Sigmoid colon (tissue), 7 donors: ENCODE results near the gene BTK. TPM values are rescaled to one million over a fixed set of nuclear protein-coding genes. Genes with fewer than 3 reads are reported as not detected.

Experiments used
- DNase-seq: peaks from one replicate; pipeline ENCODE4 v3.0.0-alpha.2; 2019
- H3K27ac ChIP-seq, 4 donors: fragments of 200-600 bp; sonication (generic); one replicate each; pipeline ENCODE4 v1.5.1; 2016 to 2019; ENCODE audit warnings: mild to moderate bottlenecking in 1 of 4
- H3K27me3 ChIP-seq, 3 donors: fragments of 200-600 bp; sonication (generic); one replicate each; pipeline ENCODE4 v1.5.1; 2019; ENCODE audit warnings: mild to moderate bottlenecking in 1 of 3
- H3K36me3 ChIP-seq, 4 donors: fragments of 200-600 bp; sonication (generic); one replicate each; pipeline ENCODE4 v1.5.1; 2016 to 2019
- H3K4me1 ChIP-seq, 4 donors: fragments of 200-600 bp; sonication (generic); one replicate each; pipeline ENCODE4 v1.5.1; 2017 to 2019
- H3K4me3 ChIP-seq, 4 donors: fragments of 200-600 bp; sonication (generic); one replicate each; pipeline ENCODE4 v1.5.1; 2017 to 2019; ENCODE audit warnings: mild to moderate bottlenecking in 2 of 4, moderate library complexity in 1 of 4
- H3K9me3 ChIP-seq, 4 donors: fragments of 200-600 bp in 3 of 4; sonication (generic) in 3 of 4; one replicate each; pipeline versions ENCODE4 v1.5.1 to v1.6.1; 2013 to 2019
- EP300 ChIP-seq, 4 donors: sonication (generic); formaldehyde crosslinking; IDR thresholded peaks; one replicate each; pipeline ENCODE4 v1.6.1; 2017; ENCODE audit warnings: antibody characterized with exemption in 4 of 4
- POLR2A ChIP-seq, 2 donors: fragments of 450-650 bp; IDR thresholded peaks; one replicate each; pipeline ENCODE4 v1.6.1; 2016; ENCODE audit warnings: antibody characterized with exemption in 2 of 2, mild to moderate bottlenecking in 2 of 2, moderate library complexity in 2 of 2
- POLR2AphosphoS5 ChIP-seq, 4 donors: sonication (generic); formaldehyde crosslinking; IDR thresholded peaks; one replicate each; pipeline ENCODE4 v1.6.1; 2017; ENCODE audit warnings: antibody characterized with exemption in 4 of 4
- WGBS, 2 donors: extraction: QIAGEN DNeasy Blood & Tissue Kit; methylation state at CpG; one replicate each; pipeline ENCODE4 v1.1.7; 2013; 5-methylcytosine and 5-hydroxymethylcytosine counted together
- intact Hi-C: fragments of 100-400 bp; cut with DNase I; formaldehyde crosslinking; loops from one replicate; pipeline ENCODE4 v1.15.1; 2023
- polyA plus RNA-seq, 3 donors: library from polyadenylated mRNA; stranded (reverse); fragments of 200-250 nt; gene quantifications; one replicate each; pipeline ENCODE4 v1.2.3, GENCODE V29; 2013
- total RNA-seq, 4 donors: library from RNA; depleted of rRNA; stranded (reverse); fragments of >200 nt; gene quantifications; one replicate each; pipeline ENCODE4 v1.1.0, GENCODE V29; 2016
- TF ChIP-seq, protein P1 (sequence below), 4 experiments: fragments of 450-650 bp in 3 of 4; fragments of 200-600 bp in 1 of 4; IDR thresholded peaks; one replicate each; pipeline ENCODE4 v1.5.1; 2016 to 2019; ENCODE audit warnings: antibody characterized with exemption in 4 of 4, mild to moderate bottlenecking in 3 of 4, moderate library complexity in 2 of 4
- donor health status: healthy with polysubstance abuse.
- donor health status: Bipolar disorder and iron deficiency.
- donor health status: healthy.

The BTK gene
- total and polyA plus RNA-seq, 7 donors: 4.2 to 23.2 (median 5.8) TPM

DNA sequence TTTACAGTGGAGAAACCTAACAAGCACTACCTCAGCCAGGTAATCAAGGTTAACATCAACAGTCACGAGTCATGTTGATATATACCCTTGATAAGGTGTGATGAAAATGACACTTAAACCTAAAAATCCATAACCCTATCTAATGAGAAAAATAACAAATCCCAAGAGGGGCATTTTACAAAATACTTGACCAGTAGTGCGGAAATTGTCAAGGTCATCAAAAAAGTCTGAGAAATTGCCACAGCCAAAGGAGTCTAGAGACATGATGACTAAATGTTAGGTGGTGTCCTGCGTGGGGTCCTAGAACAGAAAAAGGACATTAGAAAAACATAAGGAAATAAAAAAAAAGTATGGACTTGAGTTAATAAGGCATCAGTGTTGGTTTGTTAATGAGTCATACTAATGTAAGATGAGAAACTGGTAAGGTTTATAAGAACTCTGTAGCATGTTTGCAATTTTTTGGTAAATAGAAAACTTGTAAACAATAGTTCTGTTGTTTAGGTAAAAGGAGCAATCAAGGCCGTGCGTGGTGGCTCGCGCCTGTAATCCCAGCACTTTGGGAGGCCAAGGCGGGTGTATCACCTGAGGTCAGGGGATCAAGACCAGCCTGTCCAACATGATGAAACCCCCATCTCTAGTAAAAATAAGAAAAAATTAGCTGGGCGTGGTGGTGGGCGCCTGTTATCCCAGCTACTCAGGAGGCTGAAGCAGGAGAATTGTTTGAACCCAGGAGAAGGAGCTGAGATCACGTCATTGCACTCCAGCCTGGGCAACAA, 7.7 kb upstream of the BTK start:
- H3K36me3 ChIP-seq: peaks cover 0 to 11% (median 2%) of the 10 kb centered on the region in 4 donors
- H3K9me3 ChIP-seq: no peaks in the 10 kb centered on the region
- no peak for TF ChIP-seq EP300 (IDR thresholded peaks at IDR 0.05)
- no peak for TF ChIP-seq POLR2A (IDR thresholded peaks at IDR 0.05)
- TF ChIP-seq POLR2AphosphoS5 (IDR thresholded peaks at IDR 0.05): no peak
- TF ChIP-seq, protein P1, sequence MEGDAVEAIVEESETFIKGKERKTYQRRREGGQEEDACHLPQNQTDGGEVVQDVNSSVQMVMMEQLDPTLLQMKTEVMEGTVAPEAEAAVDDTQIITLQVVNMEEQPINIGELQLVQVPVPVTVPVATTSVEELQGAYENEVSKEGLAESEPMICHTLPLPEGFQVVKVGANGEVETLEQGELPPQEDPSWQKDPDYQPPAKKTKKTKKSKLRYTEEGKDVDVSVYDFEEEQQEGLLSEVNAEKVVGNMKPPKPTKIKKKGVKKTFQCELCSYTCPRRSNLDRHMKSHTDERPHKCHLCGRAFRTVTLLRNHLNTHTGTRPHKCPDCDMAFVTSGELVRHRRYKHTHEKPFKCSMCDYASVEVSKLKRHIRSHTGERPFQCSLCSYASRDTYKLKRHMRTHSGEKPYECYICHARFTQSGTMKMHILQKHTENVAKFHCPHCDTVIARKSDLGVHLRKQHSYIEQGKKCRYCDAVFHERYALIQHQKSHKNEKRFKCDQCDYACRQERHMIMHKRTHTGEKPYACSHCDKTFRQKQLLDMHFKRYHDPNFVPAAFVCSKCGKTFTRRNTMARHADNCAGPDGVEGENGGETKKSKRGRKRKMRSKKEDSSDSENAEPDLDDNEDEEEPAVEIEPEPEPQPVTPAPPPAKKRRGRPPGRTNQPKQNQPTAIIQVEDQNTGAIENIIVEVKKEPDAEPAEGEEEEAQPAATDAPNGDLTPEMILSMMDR (IDR thresholded peaks at IDR 0.05): no peak
- no peak overlapping the region for H3K4me3 ChIP-seq
- H3K27me3 ChIP-seq: no peaks in the 10 kb centered on the region
- DNase-seq: no peak
- 57 to 82% methylated on average over 11 of the region's 11 CpGs for WGBS, 2 donors
- peaks cover 0 to 8% (median 0%) of the 10 kb centered on the region in 4 donors for H3K4me1 ChIP-seq
- intact Hi-C loops: loop anchor here (5.0 kb wide), 1 partner anchor 46 kb away; the partner anchor contains the start of gene TIMM8A
- H3K27ac ChIP-seq: no peak overlapping the region

DNA sequence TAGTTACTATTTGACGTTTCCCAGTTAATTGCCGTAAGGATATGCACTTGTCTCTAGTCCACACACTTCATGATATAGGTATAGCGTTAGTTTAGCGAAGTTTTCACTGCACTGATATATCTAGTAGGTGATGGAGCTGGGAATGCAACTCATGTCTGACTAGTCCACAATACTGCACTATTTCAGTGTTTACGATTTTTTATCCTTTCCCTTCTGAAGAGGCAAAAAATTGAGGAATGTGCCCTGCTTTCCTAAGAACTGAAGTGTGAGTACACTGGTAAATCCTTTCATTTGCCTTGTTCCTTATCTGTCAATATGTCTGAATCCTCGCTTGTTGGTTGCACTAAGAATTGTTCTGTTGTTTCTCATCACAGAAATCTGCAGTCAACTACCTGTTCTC, 5.8 kb upstream of the BTK start:
- H3K27me3 ChIP-seq: no peaks in the 10 kb centered on the region
- peaks cover 0 to 8% (median 0%) of the 10 kb centered on the region in 4 donors for H3K4me1 ChIP-seq
- no peak for DNase-seq
- no peaks in the 10 kb centered on the region for H3K9me3 ChIP-seq
- intact Hi-C loops: loop anchor here (2.0 to 5.0 kb wide), 2 partner anchors 15 to 45 kb away; partner anchors contain the start of genes GLA and TIMM8A
- H3K27ac ChIP-seq: peak overlapping the region; percentile 71 to 85 (median 76)
- 12 to 36% methylated on average over 6 of the region's 6 CpGs for WGBS, 2 donors
- H3K36me3 ChIP-seq: peaks cover 0 to 11% (median 2%) of the 10 kb centered on the region in 4 donors
- H3K4me3 ChIP-seq: peak overlapping the region in 2 of 4 donors; percentile 46 to 53
- TF ChIP-seq EP300 (IDR thresholded peaks at IDR 0.05): no peak
- no peak for TF ChIP-seq POLR2AphosphoS5 (IDR thresholded peaks at IDR 0.05)
- no peak for TF ChIP-seq POLR2A (IDR thresholded peaks at IDR 0.05)
- TF ChIP-seq, protein P1 (IDR thresholded peaks at IDR 0.05): no peak

DNA sequence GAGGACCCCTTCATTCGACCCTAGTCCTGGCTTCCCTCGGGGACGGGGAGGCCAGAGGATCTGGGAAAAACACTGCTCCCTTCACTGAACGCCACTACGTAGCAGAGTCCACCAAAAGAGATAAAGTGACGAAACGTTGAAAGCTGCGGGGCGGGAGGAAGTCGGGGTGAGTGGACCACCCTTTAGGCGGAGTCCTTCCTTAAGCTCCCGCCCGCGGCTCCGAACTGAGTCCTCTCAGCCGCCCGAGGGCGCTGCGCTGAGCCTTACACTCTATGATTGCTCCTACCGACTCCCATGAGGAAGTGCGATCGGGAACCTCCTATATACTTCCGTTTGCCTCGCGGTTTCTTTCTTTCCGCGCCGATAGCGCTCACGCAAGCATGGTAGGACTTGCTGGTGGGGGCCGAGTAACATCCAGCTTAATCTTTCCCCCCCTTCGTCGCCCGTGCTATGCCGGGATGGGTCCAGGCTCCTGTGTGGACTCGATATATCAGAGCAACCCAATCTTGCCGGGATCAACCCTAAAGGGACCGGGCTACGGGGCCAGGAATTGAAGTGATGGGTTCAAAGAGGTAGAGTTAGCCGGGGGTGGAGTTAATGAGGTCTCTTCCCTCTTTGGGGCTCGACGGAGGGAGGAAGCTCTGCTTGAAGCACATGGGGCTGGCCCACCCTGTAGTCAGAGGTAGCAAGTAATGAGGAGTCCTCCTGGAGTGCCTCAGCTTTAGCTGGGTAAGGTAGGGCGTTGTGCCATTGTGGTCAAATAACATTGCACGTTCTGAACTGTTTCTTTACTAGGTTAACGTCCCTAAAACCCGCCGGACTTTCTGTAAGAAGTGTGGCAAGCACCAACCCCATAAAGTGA, 4.9 kb upstream of the BTK start, which contains the start of gene RPL36A:
RPL36A (plus strand) TSS at position 348 of the 862 bp plus-strand sequence; CDS start at position 381, 33 bp downstream.
- no peaks in the 10 kb centered on the region for H3K27me3 ChIP-seq
- H3K36me3 ChIP-seq: peaks cover 0 to 10% (median 2%) of the 10 kb centered on the region in 4 donors
- TF ChIP-seq, protein P1 (IDR thresholded peaks at IDR 0.05): peak in 3 of 4 experiments; percentile 32 to 53 (median 49)
- no peak for TF ChIP-seq EP300 (IDR thresholded peaks at IDR 0.05)
- TF ChIP-seq POLR2AphosphoS5 (IDR thresholded peaks at IDR 0.05): peak; percentile 93 to 97 (median 95)
- TF ChIP-seq POLR2A (IDR thresholded peaks at IDR 0.05): peak; percentile 71 to 75
- peak within 1 kb of the TSS; percentile 24 to 53 (median 50) for H3K4me3 ChIP-seq
- intact Hi-C loops: loop anchor here (2.0 to 5.0 kb wide), 2 partner anchors 16 to 44 kb away; partner anchors contain the start of genes GLA and TIMM8A
- 0 to 1% methylated on average over 47 of the region's 47 CpGs for WGBS, 2 donors
- peak within 1 kb of the TSS; percentile 71 to 85 (median 76) for H3K27ac ChIP-seq
- no peaks in the 10 kb centered on the region for H3K9me3 ChIP-seq
- peaks cover 0 to 8% (median 0%) of the 10 kb centered on the region in 4 donors for H3K4me1 ChIP-seq
- peak; percentile 92 for DNase-seq

DNA sequence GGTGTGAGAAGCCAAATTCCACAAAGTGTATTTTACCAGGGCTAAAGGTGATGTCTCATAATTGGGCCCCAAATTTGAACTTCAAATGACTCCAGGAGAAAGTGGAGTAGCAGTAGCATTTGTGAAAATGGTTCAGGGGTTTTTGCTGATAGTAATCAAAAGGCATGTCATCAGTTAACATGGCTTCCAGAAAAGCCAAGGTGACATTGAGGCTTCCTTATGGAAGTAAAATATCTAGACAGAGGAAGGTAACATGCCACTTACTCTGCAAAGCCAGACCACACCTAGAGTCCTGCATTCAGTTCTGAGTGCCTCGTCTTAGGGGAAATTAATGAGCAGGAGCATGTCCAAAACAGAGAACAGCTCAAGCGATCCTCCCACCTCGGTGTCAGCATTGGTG, 2.6 kb upstream of the BTK start:
- WGBS, 2 donors: 95% methylated on average over 3 of the region's 3 CpGs
- no peak overlapping the region for H3K4me3 ChIP-seq
- TF ChIP-seq, protein P1 (IDR thresholded peaks at IDR 0.05): no peak
- TF ChIP-seq EP300 (IDR thresholded peaks at IDR 0.05): no peak
- TF ChIP-seq POLR2AphosphoS5 (IDR thresholded peaks at IDR 0.05): no peak
- no peak for TF ChIP-seq POLR2A (IDR thresholded peaks at IDR 0.05)
- no peaks in the 10 kb centered on the region for H3K27me3 ChIP-seq
- peaks cover 0 to 4% (median 2%) of the 10 kb centered on the region in 4 donors for H3K36me3 ChIP-seq
- H3K27ac ChIP-seq: no peak overlapping the region
- DNase-seq: no peak
- H3K9me3 ChIP-seq: no peaks in the 10 kb centered on the region
- intact Hi-C loops: no loop called here
- peaks cover 0 to 8% (median 0%) of the 10 kb centered on the region in 4 donors for H3K4me1 ChIP-seq
